CD14-positive monocyte (primary cell): ENCODE measurements around the gene RYR2. TPM values are rescaled to one million over a fixed set of nuclear protein-coding genes. Genes with fewer than 3 reads are reported as not detected.

Experiments used
- DNase-seq, 3 donors: peaks; one replicate each; pipeline ENCODE4 v3.0.0-alpha.2; 2011 to 2022
- H2AFZ ChIP-seq: 2 replicates; pipeline ENCODE4 v1.6.0; 2012; ENCODE audit warnings: mild to moderate bottlenecking, low read depth, low read length, inconsistent platforms; ENCODE audit not compliant: insufficient read depth, poor library complexity, severe bottlenecking
- H3K27ac ChIP-seq, 2 donors: 1 replicate in 1 of 2; 2 replicates in 1 of 2; pipeline ENCODE4 v1.5.1; 2012 to 2013; ENCODE audit warnings: low read length in 2 of 2, control low read depth in 1 of 2, inconsistent platforms in 1 of 2, low read depth in 1 of 2, mild to moderate bottlenecking in 1 of 2
- H3K27me3 ChIP-seq, 2 donors: one replicate each; pipeline versions ENCODE4 v1.6.0 to v1.6.1; 2011 to 2013; ENCODE audit warnings: low read length in 2 of 2; ENCODE audit not compliant: control insufficient read depth in 2 of 2, insufficient read depth in 2 of 2
- H3K36me3 ChIP-seq, 2 donors: replicated peaks in 1 of 2; 1 replicate in 1 of 2; 2 replicates in 1 of 2; pipeline versions ENCODE4 v1.5.1 to v1.6.1; 2012 to 2013; ENCODE audit warnings: low read length in 2 of 2, control low read depth in 1 of 2, inconsistent platforms in 1 of 2, mild to moderate bottlenecking in 1 of 2; ENCODE audit not compliant: insufficient read depth in 2 of 2, control insufficient read depth in 1 of 2
- H3K4me1 ChIP-seq, 2 donors: 1 replicate in 1 of 2; 2 replicates in 1 of 2; pipeline versions ENCODE4 v1.5.1 to v1.6.1; 2012 to 2013; ENCODE audit warnings: low read length in 2 of 2, control low read depth in 1 of 2, inconsistent platforms in 1 of 2, mild to moderate bottlenecking in 1 of 2, moderate library complexity in 1 of 2; ENCODE audit not compliant: insufficient read depth in 2 of 2, control insufficient read depth in 1 of 2
- H3K4me2 ChIP-seq: replicated peaks from 2 replicates; pipeline ENCODE3; 2012; ENCODE audit warnings: low read length, moderate library complexity, mild to moderate bottlenecking; ENCODE audit not compliant: poor library complexity, severe bottlenecking; ENCODE audit errors: extremely low read depth
- H3K4me3 ChIP-seq, 3 experiments: fragments of 200-600 bp in 1 of 3; sonication (generic) in 1 of 3; replicated peaks in 1 of 3; 1 replicate in 2 of 3; 2 replicates in 1 of 3; pipeline ENCODE4 v1.5.1; 2011 to 2013; ENCODE audit warnings: low read length in 3 of 3, mild to moderate bottlenecking in 3 of 3, control low read depth in 2 of 3, low read depth in 2 of 3, inconsistent platforms in 1 of 3, moderate library complexity in 1 of 3
- H3K79me2 ChIP-seq: 2 replicates; pipeline ENCODE4 v1.6.0; 2012; ENCODE audit warnings: mild to moderate bottlenecking, control low read depth, inconsistent platforms, low read length, moderate library complexity; ENCODE audit not compliant: insufficient read depth
- H3K9ac ChIP-seq: 2 replicates; pipeline ENCODE4 v1.6.0; 2017; ENCODE audit warnings: low read length, mild to moderate bottlenecking; ENCODE audit not compliant: insufficient read depth, poor library complexity, severe bottlenecking
- H3K9me3 ChIP-seq, 2 donors: replicated peaks in 1 of 2; 1 replicate in 1 of 2; 2 replicates in 1 of 2; pipeline versions ENCODE4 v1.5.1 to v1.6.1; 2012 to 2013; ENCODE audit warnings: low read length in 2 of 2, control low read depth in 1 of 2; ENCODE audit not compliant: control insufficient read depth in 1 of 2, insufficient read depth in 1 of 2
- H4K20me1 ChIP-seq: 2 replicates; pipeline ENCODE4 v1.6.0; 2012; ENCODE audit warnings: mild to moderate bottlenecking, low read length, control low read depth, moderate library complexity; ENCODE audit not compliant: insufficient read depth
- H3K27ac Mint-ChIP-seq, 7 donors: one replicate each; pipeline ENCODE4 v1.8.0; 2020; ENCODE audit warnings: mild to moderate bottlenecking in 7 of 7, mixed read lengths in 7 of 7, moderate library complexity in 6 of 7, inconsistent platforms in 2 of 7
- H3K27me3 Mint-ChIP-seq, 3 donors: one replicate each; pipeline ENCODE4 v1.8.0; 2021 to 2022; ENCODE audit warnings: low read depth in 3 of 3, mild to moderate bottlenecking in 3 of 3, mixed read lengths in 3 of 3, moderate library complexity in 3 of 3, inconsistent platforms in 1 of 3
- H3K36me3 Mint-ChIP-seq, 2 donors: one replicate each; pipeline ENCODE4 v1.8.0; 2020; ENCODE audit warnings: mixed read lengths in 2 of 2, inconsistent platforms in 1 of 2, mild to moderate bottlenecking in 1 of 2
- H3K4me1 Mint-ChIP-seq: one replicate; pipeline ENCODE4 v1.8.0; 2020; ENCODE audit warnings: mild to moderate bottlenecking, mixed read lengths
- H3K4me3 Mint-ChIP-seq, 2 donors: one replicate each; pipeline ENCODE4 v1.8.0; 2020; ENCODE audit warnings: mild to moderate bottlenecking in 2 of 2, mixed read lengths in 2 of 2, moderate library complexity in 1 of 2
- H3K9me3 Mint-ChIP-seq, 7 donors: one replicate each; pipeline ENCODE4 v1.8.0; 2020 to 2022; ENCODE audit warnings: mixed read lengths in 7 of 7, mild to moderate bottlenecking in 6 of 7, moderate library complexity in 6 of 7, inconsistent platforms in 2 of 7
- CTCF ChIP-seq: fragments of 200-600 bp; IDR thresholded peaks from one replicate; pipeline ENCODE4 v1.8.0; 2022; ENCODE audit warnings: antibody characterized with exemption, mild to moderate bottlenecking
- WGBS: methylation state at CpG from one replicate; pipeline ENCODE4 v1.1.5; 2013; ENCODE audit warnings: missing lambda C conversion rate; ENCODE audit not compliant: insufficient coverage; 5-methylcytosine and 5-hydroxymethylcytosine counted together
- intact Hi-C, 2 donors: fragments of 100-400 bp; cut with micrococcal nuclease; formaldehyde crosslinking; loops; one replicate each; pipeline versions ENCODE4 v1.15.0 to v1.15.1; 2023
- polyA plus RNA-seq, 3 donors: library from polyadenylated mRNA; depleted of rRNA in 1 of 3; unstranded in 2 of 3; stranded (reverse) in 1 of 3; fragments of 300-500 nt in 2 of 3; fragments of >200 nt in 1 of 3; fragmentation: Illumina TruSeq in 2 of 3; gene quantifications; 1 replicate in 2 of 3; 2 replicates in 1 of 3; pipeline ENCODE4 v1.2.3, GENCODE V29; 2012 to 2021

RYR2 gene
- polyA plus RNA-seq, 3 donors, result not detected

GRCh38 chr1:237478082-237478481 is 436.1 kb downstream of the RYR2 start:
- H3K4me1 ChIP-seq, result no peaks in the 10 kb centered on the region
- Mint-ChIP-seq H3K36me3 (no peaks in the 10 kb centered on the region), H3K9me3 (peaks cover 0 to 2% (median 0%) of the 10 kb centered on the region in 7 donors), H3K4me1 (no peaks in the 10 kb centered on the region), H3K27me3 (peaks cover 0 to 6% (median 0%) of the 10 kb centered on the region in 3 donors), H3K27ac (no peak overlapping the region), H3K4me3 (no peak overlapping the region)
- no peak overlapping the region for H3K27ac ChIP-seq
- intact Hi-C loops, result no loop called here
- WGBS, result no CpG with 5 or more reads among the region's 4 CpGs
- no peak for DNase-seq
- TF ChIP-seq CTCF, result no peak
- H3K9ac ChIP-seq, result no peak overlapping the region
- no peaks in the 10 kb centered on the region for H3K27me3 ChIP-seq
- H3K9me3 ChIP-seq, result no peaks in the 10 kb centered on the region
- no peak overlapping the region for H2AFZ ChIP-seq
- no peaks in the 10 kb centered on the region for H4K20me1 ChIP-seq
- no peak overlapping the region for H3K4me3 ChIP-seq
- H3K4me2 ChIP-seq, result no peak overlapping the region
- no peaks in the 10 kb centered on the region for H3K36me3 ChIP-seq
- H3K79me2 ChIP-seq, result no peaks in the 10 kb centered on the region

DNA sequence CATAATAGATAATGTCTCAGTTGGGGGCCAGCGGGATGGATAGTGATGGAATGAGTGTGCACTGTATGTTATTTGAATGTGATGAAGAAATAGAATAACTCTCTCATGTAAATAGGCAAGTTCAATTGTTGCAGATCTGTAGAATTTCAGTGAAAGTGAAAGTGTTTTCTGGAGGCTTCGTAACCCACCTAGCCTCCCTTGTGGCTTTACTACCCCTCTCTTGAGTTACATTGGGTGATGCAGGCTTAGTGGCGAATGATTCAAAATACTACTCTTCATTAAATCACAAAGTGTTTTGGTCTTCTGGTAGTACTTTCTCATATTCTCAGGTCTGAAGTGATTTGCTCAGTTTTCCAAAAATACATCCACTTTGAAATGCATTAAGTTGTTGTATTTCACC is 436.9 kb downstream of the RYR2 start:
- Histone ChIP-seq H3K9ac (no peak overlapping the region), H4K20me1 (no peaks in the 10 kb centered on the region), H3K9me3 (no peaks in the 10 kb centered on the region), H3K4me1 (no peaks in the 10 kb centered on the region), H3K79me2 (no peaks in the 10 kb centered on the region), H3K27ac (no peak overlapping the region), H3K36me3 (no peaks in the 10 kb centered on the region), H3K4me3 (no peak overlapping the region), H2AFZ (no peak overlapping the region), H3K4me2 (no peak overlapping the region), H3K27me3 (no peaks in the 10 kb centered on the region)
- H3K4me3 Mint-ChIP-seq, result no peak overlapping the region
- H3K27ac Mint-ChIP-seq, result no peak overlapping the region
- no CpG with 5 or more reads among the region's 3 CpGs for WGBS
- no peaks in the 10 kb centered on the region for H3K4me1 Mint-ChIP-seq
- intact Hi-C loops, result no loop called here
- no peak for TF ChIP-seq CTCF
- H3K27me3 Mint-ChIP-seq, result peaks cover 0 to 4% (median 0%) of the 10 kb centered on the region in 3 donors
- peaks cover 0 to 2% (median 0%) of the 10 kb centered on the region in 7 donors for H3K9me3 Mint-ChIP-seq
- no peaks in the 10 kb centered on the region for H3K36me3 Mint-ChIP-seq
- DNase-seq, result no peak
